Osteoblast (primary cell): ENCODE data around the gene MRPL36. TPM values are rescaled to one million over a fixed set of nuclear protein-coding genes. Genes with fewer than 3 reads are reported as not detected.

Experiments
- DNase-seq: peaks from one replicate; pipeline ENCODE4 v3.0.0; 2011; ENCODE audit warnings: low spot score, mixed read lengths; ENCODE audit not compliant: insufficient read length; ENCODE audit errors: missing footprints
- H2AFZ ChIP-seq: 2 replicates; pipeline ENCODE4 v1.6.0; 2011; ENCODE audit warnings: mild to moderate bottlenecking, low read length
- H3K27ac ChIP-seq: 2 replicates; pipeline ENCODE4 v1.5.1; 2011; ENCODE audit warnings: mild to moderate bottlenecking, low read depth, low read length, moderate library complexity
- H3K27me3 ChIP-seq: 2 replicates; pipeline ENCODE4 v1.6.0; 2012; ENCODE audit warnings: mild to moderate bottlenecking, control low read depth, inconsistent platforms, low read length, moderate library complexity; ENCODE audit not compliant: insufficient read depth
- H3K36me3 ChIP-seq: 2 replicates; pipeline ENCODE4 v1.5.1; 2011; ENCODE audit warnings: mild to moderate bottlenecking, low read length, control low read depth, moderate library complexity; ENCODE audit not compliant: insufficient read depth
- H3K4me1 ChIP-seq: 2 replicates; pipeline ENCODE4 v1.5.1; 2011; ENCODE audit warnings: mild to moderate bottlenecking, low read length, control low read depth, moderate library complexity; ENCODE audit not compliant: insufficient read depth
- H3K4me2 ChIP-seq: 2 replicates; pipeline ENCODE4 v1.6.0; 2011; ENCODE audit warnings: mild to moderate bottlenecking, low read length; ENCODE audit not compliant: insufficient read depth
- H3K4me3 ChIP-seq: fragments of 200-600 bp; sonication (generic); 3 replicates; pipeline ENCODE4 v1.5.1; 2012; ENCODE audit warnings: mild to moderate bottlenecking, low read length, inconsistent platforms; ENCODE audit not compliant: insufficient read depth
- H3K79me2 ChIP-seq: 2 replicates; pipeline ENCODE4 v1.6.0; 2012; ENCODE audit warnings: mild to moderate bottlenecking, low read length, control low read depth, inconsistent platforms; ENCODE audit not compliant: insufficient read depth
- H3K9me3 ChIP-seq: 2 replicates; pipeline ENCODE4 v1.5.1; 2011; ENCODE audit warnings: low read depth, low read length, control low read depth
- H4K20me1 ChIP-seq: 2 replicates; pipeline ENCODE4 v1.6.0; 2012; ENCODE audit warnings: mild to moderate bottlenecking, low read length, control low read depth; ENCODE audit not compliant: insufficient read depth
- total RNA-seq: library from RNA; depleted of rRNA; stranded (reverse); fragments of >200 nt; gene quantifications from 2 replicates; pipeline ENCODE4 v1.2.3, GENCODE V29; 2012
- TF ChIP-seq, protein P1 (sequence below): IDR thresholded peaks from 2 replicates; pipeline ENCODE4 v1.5.1; 2011; ENCODE audit warnings: mild to moderate bottlenecking, low read depth, low read length, moderate library complexity; ENCODE audit errors: extremely low read depth

MRPL36 gene
- total RNA-seq, 1 donor, result 35.1 TPM

DNA sequence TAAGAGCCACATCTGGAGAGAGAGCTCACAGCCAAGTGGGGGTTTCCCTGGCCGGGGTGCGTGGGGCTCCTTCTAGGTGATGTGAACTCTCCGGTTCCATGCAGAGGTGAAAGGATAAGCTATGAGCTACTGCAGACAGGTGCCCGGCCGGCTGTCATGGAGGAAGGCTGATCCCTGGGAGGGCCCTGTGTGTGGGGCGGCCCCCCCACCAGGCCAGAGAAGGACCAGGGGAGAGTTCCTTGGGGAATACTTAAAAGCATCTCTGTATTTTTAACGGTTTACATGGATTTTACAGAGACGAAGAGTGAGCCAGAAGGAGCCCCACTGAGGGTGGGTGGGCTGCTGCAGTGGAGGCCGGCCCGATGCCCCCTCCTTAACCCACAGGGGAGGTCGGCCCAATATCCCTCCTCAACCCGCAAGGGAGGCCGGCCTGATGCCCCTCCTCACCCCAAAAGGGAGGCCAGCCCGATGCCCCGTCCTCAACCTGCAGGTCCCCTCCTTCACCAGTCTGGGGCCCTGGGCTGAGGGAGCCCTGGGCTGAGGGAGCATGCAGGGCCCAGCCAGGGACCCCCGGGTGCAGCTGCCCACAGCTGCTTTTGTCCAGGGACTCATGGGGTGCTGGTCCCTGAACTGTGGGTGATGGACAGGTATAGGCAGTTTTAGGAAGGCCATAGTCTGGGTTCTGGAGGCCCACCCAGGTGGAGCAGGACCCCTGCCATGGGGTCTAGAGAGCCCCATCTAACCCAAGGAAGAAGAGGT is 31.9 kb downstream of the MRPL36 start:
- Histone ChIP-seq H3K36me3 (no peaks in the 10 kb centered on the region), H3K4me1 (no peaks in the 10 kb centered on the region), H3K27me3 (peaks cover 35% of the 10 kb centered on the region), H3K9me3 (no peaks in the 10 kb centered on the region), H3K27ac (no peak overlapping the region), H3K4me2 (no peak overlapping the region), H4K20me1 (no peaks in the 10 kb centered on the region), H2AFZ (no peak overlapping the region), H3K79me2 (no peaks in the 10 kb centered on the region), H3K4me3 (no peak overlapping the region)
- DNase-seq, result peak; percentile 66
- TF ChIP-seq, protein P1, sequence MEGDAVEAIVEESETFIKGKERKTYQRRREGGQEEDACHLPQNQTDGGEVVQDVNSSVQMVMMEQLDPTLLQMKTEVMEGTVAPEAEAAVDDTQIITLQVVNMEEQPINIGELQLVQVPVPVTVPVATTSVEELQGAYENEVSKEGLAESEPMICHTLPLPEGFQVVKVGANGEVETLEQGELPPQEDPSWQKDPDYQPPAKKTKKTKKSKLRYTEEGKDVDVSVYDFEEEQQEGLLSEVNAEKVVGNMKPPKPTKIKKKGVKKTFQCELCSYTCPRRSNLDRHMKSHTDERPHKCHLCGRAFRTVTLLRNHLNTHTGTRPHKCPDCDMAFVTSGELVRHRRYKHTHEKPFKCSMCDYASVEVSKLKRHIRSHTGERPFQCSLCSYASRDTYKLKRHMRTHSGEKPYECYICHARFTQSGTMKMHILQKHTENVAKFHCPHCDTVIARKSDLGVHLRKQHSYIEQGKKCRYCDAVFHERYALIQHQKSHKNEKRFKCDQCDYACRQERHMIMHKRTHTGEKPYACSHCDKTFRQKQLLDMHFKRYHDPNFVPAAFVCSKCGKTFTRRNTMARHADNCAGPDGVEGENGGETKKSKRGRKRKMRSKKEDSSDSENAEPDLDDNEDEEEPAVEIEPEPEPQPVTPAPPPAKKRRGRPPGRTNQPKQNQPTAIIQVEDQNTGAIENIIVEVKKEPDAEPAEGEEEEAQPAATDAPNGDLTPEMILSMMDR, result no peak

DNA sequence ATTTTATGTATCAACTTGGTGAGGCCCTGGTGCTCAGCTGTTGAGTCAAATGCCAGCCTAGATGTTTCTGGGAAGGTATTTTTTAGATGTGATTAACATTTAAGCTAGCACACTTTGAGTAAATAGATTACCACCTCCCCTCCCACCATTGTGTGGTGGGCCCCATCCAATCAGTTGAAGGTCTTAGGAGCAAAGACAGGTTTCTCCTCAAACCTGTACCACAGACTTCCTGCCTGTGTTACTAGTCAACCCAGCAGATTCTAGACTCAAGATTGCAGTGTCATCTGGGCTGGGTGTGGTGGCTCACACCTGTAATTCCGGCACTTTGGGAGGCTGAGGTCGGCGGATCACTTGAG is 33.8 kb downstream of the MRPL36 start:
- Histone ChIP-seq H3K4me1 (no peaks in the 10 kb centered on the region), H3K27me3 (peaks cover 32% of the 10 kb centered on the region), H4K20me1 (no peaks in the 10 kb centered on the region), H3K36me3 (no peaks in the 10 kb centered on the region), H3K9me3 (no peaks in the 10 kb centered on the region), H3K4me2 (no peak overlapping the region), H3K79me2 (no peaks in the 10 kb centered on the region), H2AFZ (no peak overlapping the region), H3K27ac (no peak overlapping the region), H3K4me3 (no peak overlapping the region)
- DNase-seq, result peak; percentile 32
- TF ChIP-seq, protein P1, result no peak

DNA sequence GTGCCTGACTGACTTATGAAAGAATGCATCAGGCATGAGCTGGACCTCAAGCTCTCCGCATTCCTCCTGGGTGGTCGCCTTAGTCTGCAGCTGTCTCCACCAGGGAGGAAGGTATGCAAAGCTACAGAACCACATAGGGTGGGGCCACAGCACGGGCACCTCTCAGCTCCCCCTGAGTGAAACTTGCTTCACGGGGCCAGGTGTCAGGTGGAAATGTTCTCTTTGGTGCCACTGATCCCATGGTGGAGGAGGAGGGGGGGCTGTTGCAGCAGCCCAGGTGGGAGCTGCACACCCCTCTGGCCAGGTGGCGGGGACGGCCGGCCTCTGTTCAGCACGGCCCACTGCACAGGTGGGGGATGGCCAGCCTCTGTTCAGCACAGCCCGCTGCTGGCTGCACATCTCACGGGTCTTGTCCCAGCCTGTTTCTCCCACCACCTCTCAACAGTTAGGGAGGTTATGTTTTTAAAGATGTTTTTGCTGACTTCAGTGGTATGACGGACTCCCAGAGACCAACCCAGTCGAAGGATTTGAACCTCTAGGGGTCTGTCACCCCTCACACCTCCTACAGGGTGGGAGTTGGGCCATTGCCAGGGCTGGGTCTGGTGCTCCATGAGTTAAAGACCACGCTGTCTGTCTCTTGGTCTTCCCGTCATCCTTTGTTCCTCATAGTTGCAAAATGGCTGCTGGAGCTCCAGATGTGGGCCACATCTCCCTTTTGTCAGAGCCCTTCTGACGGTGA is 34.3 kb downstream of the MRPL36 start:
- TF ChIP-seq, protein P1, result no peak
- no peak overlapping the region for H3K4me2 ChIP-seq
- H3K27ac ChIP-seq, result no peak overlapping the region
- H3K36me3 ChIP-seq, result no peaks in the 10 kb centered on the region
- H3K4me1 ChIP-seq, result no peaks in the 10 kb centered on the region
- H3K9me3 ChIP-seq, result no peaks in the 10 kb centered on the region
- peak; percentile 45 for DNase-seq
- no peak overlapping the region for H3K4me3 ChIP-seq
- H3K27me3 ChIP-seq, result peaks cover 37% of the 10 kb centered on the region
- no peaks in the 10 kb centered on the region for H3K79me2 ChIP-seq
- H4K20me1 ChIP-seq, result no peaks in the 10 kb centered on the region
- H2AFZ ChIP-seq, result no peak overlapping the region

DNA sequence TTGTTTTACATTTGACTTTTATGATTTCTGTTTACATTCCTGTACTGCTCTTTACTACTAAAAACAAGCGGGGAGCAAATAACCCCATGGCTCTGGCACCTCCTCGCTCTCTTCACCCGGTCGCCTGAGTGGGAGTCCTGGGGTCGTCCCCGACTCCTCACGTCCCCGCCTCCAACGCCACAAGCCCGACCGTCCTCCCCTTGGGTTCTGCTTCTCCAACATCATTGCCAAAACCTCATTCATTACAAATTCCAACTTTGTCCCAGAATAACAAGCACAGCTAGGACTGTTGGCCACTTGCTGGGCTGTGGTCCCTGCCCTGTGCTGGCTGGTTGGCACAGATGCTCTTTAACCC is 35.1 kb downstream of the MRPL36 start:
- H3K4me2 ChIP-seq, result peak overlapping the region; percentile 18
- peak overlapping the region; percentile 72 for H2AFZ ChIP-seq
- no peak overlapping the region for H3K27ac ChIP-seq
- H3K36me3 ChIP-seq, result no peaks in the 10 kb centered on the region
- peak; percentile 86 for DNase-seq
- no peaks in the 10 kb centered on the region for H3K4me1 ChIP-seq
- H3K4me3 ChIP-seq, result no peak overlapping the region
- H4K20me1 ChIP-seq, result no peaks in the 10 kb centered on the region
- H3K79me2 ChIP-seq, result no peaks in the 10 kb centered on the region
- H3K27me3 ChIP-seq, result peaks cover 39% of the 10 kb centered on the region
- TF ChIP-seq, protein P1, result no peak
- H3K9me3 ChIP-seq, result no peaks in the 10 kb centered on the region
